OCI-LY1 (cell line): ENCODE results near the gene EXOC5.

ENCODE experiments used
- CTCF ChIP-seq: fragments of 200-600 bp; sonication (generic), shearing (Covaris generic); IDR thresholded peaks from 2 replicates; pipeline ENCODE4 v1.5.1; 2017; ENCODE audit warnings: mild to moderate bottlenecking, antibody characterized with exemption, low read length, moderate library complexity, mixed read lengths
- EZH2 ChIP-seq: fragments of 200-600 bp; sonication (generic), shearing (Covaris generic); IDR thresholded peaks from 2 replicates; pipeline ENCODE4 v1.8.0; 2017; ENCODE audit warnings: borderline replicate concordance, mixed run types, mild to moderate bottlenecking, antibody characterized with exemption, low read length, moderate library complexity, mixed read lengths

GRCh38 chr14:57287745-57288144 lies 19.0 kb upstream of the EXOC5 start:
- TF ChIP-seq CTCF (no peak), EZH2 (no peak)
